HG03442 (cell line): ENCODE results near the gene WSCD1.

Source experiments
- ATAC-seq: cut with Tn5 transposase; IDR thresholded peaks from one replicate; pipeline ENCODE4 v1.9.1; 2021; ENCODE audit warnings: mild to moderate bottlenecking, moderate library complexity; ENCODE audit not compliant: unreplicated experiment

Gene WSCD1

DNA sequence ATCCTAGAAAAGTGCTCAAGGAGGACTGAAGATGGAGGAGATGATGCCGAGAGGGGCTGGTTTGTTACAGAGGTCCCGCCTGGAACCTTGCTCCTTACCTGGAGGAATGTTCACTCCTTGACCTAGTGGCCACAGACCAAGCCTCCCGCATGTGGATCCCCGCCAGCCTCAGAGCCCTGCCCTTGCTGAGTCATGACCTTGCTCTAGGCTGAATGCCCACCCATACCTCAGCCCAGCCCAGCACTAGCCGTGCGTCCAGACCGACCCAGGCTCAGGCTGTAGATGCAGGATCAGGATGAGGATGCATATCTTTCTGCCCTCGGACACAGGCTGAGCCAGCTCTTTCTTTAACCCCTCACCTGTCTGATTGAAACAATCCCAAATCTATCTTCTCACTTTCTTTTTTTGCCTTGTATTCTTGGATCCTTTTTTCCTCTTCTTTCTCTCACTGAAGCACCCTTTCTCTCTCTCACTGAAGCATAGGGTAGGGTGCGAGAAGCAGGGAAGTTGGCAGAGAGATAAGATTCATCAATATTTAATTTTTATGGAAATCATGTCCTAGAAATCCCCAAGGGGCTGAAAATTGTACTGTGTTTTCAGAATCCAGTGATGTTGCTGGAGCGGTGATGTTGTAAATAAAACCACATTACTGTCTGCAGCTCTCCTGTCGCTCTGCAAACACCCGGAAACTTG, 34.9 kb downstream of the WSCD1 start:
- no peak for ATAC-seq

DNA sequence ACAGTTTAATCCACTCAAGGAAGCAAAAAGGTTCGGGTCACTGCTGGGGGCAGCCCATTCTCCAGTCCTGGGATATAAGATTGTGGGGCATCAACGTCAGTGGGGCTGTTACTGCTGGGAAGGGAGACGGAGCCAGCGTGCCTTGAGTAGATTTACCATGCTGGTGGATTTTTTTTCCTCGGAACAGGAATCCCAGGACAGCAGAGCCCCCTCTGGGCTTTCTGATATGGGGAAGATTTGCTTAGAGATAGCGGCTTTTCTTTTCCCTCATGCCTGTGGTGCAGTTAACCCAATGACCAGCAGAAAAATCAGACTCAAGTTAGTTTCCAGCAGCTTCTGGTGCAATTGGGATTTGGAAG, 35.4 kb downstream of the WSCD1 start:
- no peak for ATAC-seq

DNA sequence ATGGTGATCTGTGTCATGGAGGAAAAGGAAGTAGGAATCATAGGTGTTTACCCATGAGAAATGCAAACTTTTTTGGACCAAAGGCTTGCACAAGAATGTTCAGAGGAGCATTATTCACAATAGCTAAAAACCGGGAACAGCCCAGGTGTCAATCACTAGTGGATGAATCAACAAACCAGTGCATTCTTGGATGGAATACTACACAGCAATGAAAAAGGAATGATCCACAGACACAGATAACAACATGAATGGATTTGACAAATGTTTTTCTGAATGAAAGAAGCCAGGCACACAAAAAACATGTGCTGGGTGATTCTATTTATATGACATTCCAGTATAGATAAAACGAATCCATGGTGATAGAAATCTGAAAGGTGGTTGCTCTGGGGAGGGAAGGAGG, 36.0 kb downstream of the WSCD1 start:
- no peak for ATAC-seq

DNA sequence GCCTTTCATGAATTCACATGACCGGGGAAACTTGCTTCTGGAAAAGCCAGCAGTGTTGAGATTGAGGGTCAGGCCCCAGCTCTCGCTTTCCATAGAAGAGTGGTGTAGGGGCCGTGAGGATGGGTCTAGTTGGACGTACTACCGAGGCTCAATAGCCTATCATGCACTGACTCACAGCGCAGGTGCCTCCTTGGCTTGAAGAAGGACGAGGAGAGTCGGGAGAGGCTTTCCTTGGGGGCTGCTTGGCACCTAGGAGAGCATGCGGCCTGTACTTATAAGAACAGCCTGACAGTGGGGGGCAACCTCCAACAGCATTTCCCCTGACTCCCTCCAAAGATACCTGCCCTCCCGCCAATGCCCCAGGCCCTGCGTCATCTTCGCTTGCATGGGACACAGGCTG, 37.6 kb downstream of the WSCD1 start:
- ATAC-seq, result no peak

DNA sequence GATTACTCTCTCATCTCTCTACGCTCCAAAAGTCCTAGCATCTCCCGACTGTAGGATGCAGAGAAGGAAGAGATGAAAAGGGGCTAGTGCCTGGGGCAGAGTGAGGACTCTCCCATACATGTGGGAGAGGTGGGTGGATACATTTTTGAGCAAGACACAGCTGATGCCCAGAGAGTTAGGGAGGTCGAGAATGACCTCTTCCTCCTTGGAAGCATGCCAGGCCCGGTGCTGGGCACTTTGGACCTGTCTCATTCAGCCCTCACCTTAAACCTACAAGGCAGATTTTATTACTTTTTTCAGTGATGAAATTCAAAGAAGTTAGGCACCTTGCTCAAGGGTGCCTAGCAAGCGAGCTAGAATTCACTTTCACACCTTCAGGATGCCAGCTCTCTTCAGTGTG, 38.2 kb downstream of the WSCD1 start:
- no peak for ATAC-seq

DNA sequence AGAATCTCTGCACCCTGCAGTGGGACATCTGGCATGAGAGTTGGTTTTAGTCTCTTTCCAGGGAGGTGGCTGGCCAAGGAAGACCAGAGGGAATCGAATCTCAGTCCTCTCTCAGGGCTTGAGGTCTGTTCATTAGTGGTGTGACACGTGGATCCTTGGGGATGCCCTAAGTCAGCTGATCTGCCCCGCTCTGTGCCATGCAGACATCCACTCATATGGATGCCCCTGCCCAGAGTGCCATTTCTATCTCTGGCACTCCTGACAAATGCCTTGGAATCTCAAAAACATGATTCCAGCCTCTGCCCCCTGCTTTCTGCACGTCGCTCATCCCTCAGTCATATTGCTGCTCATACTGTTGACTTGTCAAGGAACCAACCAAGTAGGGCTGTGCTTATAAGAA, 38.8 kb downstream of the WSCD1 start:
- ATAC-seq, result no peak

DNA sequence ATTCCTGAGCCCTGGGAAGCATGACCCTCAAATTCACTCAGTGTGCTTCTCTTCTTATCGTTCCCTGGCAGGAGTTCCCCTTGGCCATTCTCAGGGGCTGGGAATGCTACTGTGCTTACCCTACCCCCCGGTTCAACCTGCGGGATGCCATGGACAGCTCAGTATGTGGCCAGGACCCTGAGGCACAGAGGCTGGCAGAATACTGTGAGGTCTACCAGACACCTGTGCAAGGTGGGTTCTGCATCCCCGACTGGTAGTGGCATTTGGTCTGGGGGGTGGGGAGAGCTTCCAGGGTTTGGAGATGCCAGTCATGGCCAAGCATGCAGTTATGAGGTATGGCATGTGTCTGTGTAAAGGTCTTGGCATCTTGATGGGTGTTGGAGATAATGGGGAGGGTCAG, 39.4 kb downstream of the WSCD1 start:
- ATAC-seq, result no peak

DNA sequence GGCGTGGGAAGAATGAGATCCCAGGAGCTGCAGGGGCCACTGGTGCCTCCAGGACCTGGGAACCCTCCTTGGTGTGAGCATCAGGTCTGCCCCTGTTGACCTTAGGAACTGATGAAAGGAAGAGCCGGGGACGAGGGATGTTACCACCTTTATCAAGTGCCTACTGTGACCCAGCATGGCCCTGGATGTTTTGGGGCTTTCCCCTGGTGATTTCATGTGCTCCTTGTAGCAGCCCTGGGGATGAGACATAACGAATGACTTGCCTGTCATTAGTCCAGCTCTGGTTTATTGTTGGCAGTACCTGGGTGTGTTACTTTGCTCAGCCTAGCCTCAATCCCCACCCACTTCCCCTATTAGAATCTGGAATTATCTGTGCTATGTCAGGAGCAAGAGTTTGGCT, 39.9 kb downstream of the WSCD1 start:
- no peak for ATAC-seq

DNA sequence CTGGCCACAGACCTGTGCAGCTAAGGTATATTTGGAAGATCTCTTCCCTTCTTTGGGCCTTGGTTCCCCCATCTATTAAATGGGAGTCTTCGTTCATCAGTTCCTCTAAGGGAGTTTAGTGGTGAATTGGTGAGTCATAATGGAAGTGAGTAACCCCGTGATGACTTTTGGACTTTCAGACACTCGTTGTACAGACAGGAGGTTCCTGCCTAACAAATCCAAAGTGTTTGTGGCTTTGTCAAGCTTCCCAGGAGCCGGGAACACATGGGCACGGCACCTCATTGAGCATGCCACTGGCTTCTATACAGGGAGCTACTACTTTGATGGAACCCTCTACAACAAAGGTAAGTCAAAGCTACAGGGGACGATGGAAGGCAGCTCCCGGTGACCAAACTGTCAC, 40.4 kb downstream of the WSCD1 start:
- no peak for ATAC-seq

DNA sequence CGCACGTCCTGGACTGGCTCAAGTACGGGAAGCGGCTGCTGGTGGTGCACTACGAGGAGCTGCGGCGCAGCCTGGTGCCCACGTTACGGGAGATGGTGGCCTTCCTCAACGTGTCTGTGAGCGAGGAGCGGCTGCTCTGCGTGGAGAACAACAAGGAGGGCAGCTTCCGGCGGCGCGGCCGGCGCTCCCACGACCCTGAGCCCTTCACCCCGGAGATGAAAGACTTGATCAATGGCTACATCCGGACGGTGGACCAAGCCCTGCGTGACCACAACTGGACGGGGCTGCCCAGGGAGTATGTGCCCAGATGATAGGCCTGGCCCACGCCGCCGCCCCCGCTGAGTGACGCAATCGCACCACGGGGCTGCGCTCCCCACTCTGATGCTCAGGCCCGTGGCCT, 50.2 kb downstream of the WSCD1 start:
- ATAC-seq, result no peak

DNA sequence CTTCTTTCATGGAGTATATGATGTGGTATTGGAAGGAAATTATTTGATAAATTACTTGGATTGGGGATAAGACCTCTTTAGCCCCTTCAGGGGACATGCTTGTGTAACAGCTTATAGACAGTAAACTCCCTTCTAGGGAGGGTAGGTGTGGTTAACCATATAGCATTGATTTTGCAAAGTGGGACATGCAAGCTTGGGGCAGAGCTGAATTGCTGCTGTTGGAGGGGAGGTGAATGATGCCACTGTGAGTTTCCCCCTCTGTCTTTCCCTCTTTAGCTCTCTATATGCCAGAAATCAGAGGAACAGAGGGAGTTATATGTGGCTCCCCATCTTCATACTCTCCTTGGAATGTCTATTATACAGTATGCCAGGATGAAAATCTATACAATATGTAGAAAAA, 54.7 kb downstream of the WSCD1 start:
- no peak for ATAC-seq

DNA sequence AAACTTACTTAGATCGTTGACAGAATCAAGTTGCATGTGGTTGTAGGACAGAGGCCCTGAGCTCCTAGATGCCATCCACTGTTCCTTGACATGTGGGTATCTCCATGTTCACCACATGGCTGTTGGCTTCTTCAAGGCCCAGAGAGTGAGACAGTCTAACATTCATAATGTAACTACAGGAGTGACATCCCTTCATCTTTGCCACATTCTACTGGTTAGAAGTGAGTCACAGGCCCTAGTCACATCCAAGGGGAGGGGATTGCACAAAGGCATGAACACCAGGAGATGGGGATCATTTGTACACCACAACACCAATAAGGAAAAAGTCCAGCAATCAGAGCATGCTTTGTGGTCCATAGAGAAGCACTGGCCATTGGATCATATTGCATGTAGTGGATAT, 56.6 kb downstream of the WSCD1 start:
- no peak for ATAC-seq

DNA sequence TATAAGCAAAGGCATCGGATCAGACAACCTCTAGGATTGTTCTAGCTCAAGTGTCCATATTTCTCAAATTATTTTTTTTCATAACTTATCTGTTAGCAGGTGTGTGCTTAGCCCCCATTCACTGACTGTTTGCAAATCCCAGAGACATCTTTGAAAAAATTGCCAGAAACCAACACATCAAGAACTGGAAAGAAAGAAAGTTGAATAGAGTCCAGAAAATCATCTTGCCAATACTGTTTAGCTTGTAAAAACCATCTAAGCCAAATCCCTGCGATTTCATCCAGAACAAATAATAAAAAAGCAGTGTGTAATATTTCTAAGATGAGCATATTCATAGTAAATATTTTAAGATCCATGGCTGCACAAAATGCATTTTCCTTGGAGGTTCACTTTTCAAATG, 64.5 kb downstream of the WSCD1 start:
- ATAC-seq, result no peak

DNA sequence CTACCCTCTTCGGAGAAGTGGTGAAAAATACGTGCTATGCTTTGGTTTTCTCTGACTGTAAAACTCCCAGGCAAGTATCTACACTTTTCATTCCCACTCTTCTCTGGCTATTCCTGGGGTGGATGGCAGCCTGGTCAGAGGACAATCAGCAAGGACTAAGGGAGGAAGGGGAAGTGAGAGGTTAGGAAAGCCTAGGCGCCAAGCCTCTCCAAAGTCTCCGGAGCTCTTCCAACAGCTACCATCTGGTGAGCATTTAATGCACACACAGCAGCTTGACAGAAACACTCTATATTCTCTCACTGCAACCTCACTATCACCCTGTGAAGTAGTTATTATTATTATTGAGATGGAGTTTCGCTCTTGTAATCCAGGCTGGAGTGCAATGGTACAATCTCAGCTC, 65.1 kb downstream of the WSCD1 start:
- ATAC-seq, result no peak

DNA sequence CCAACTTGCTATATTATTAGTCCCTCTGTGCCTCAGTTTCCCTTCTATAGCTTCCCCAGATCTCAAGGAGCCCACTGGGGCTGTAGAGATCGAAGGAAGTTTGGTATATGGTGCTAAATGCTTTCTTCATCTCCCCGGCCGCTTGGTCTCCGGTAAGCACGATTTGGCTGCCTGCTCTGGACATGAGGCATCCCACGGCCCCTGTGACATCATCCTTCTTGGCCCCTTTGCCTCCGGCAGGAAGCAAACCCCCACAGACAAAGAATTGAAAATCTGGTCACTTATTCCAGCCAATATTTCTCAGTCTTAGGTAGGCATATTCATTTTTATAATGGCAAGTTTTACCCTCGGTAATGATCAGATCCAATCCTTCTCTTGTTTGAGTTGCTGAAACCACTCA, 65.8 kb downstream of the WSCD1 start:
- no peak for ATAC-seq

DNA sequence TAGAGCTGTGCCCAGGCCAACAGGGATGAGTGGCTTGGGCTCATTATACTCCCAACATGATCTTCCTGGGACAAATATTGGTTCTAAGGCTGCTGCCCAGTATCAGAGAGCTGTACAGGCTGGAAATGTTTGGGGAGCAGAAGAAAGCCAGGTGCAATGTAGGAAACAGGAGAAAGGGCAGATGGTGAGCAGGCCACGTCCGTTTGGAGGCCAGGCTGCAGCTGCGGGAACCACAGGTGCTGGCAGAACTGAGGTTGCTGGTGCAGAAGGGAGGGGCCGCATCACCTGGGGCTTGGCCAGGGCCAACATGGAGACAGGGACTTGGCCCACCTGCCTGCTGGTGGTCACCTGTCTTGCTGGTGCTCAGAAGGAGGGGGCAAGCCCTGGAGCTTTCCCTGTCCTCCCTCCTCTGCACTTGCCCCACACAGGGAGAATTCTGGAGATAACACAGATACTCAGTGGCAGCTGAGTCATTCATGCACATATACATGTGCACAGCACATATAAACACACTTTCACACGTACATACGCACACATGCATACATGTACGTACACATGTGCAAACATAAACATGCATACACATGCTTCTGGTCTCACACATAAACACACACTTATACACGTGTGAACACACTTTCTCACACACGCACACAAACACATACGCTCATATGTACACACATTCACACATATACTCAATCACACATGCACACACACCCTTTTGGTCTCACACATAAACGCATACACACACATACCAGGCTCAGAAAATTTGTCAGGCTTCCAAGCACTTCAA, 67.7 kb downstream of the WSCD1 start:
- no peak for ATAC-seq

DNA sequence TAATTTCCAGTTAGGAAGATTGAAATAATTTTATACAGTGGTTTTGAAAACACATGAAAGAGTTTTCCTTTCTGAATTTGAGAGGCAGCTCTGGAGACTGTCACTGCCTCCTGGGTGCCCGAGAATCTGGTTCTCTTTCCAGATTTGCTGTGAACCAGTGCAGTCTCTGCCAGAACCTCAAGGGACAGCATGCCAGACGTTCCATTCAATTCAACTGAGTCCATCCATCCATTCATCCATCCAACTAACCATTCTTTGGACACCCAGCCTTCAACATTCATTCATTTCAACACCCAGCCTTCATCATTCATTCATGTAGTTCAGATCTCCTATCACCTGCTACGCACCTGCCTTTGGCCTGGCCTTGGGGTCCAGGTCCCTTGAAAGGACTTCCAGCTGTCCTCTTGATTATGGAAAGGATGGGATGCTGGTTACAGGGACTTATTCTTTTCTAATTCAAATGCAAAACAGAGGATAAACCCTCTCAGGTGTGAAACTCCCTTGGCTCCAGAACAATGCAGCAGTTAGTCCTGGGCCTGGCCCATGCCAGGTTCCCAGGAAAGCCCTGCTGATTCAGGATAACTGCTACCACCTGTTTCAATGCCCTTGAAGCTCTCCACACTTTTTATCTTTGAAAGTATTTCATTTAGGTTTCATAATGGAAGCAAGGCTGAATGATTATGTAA, 68.7 kb downstream of the WSCD1 start:
- no peak for ATAC-seq

DNA sequence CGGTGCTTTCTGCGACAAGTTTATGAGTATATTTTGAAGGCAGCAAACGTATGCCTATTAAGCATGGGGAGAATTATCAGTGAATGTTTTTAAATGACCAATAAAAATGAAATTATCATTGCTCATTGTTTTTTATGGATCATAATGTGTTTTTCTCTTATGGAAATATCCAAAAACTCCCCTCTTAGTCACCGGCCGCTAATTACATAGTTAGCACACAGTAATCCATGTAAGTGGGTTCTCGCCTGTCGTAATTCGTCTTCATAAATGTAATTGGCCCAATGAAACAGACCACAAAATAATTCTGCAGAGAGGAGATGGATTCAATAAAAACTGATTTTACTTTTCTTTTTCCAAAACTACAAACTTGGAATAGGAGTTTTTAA, 69.3 kb downstream of the WSCD1 start:
- ATAC-seq, result no peak

DNA sequence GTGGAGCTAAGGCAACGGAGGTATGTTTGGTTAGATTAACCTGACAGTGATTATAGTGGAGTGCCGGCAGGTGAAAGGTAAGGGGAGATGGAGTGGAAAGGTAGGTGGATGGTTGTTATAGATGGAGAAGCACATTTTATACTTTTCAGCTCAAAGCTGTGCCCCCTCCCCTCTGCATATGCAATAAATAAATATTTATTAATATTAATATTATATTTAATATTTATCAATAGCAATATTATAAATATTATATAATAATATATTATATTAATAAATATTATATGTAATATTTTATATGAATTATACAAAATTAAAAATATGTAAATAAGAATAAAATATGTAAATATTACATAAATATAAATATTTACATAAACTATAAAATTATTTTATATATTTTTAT, 70.0 kb downstream of the WSCD1 start:
- ATAC-seq, result no peak

DNA sequence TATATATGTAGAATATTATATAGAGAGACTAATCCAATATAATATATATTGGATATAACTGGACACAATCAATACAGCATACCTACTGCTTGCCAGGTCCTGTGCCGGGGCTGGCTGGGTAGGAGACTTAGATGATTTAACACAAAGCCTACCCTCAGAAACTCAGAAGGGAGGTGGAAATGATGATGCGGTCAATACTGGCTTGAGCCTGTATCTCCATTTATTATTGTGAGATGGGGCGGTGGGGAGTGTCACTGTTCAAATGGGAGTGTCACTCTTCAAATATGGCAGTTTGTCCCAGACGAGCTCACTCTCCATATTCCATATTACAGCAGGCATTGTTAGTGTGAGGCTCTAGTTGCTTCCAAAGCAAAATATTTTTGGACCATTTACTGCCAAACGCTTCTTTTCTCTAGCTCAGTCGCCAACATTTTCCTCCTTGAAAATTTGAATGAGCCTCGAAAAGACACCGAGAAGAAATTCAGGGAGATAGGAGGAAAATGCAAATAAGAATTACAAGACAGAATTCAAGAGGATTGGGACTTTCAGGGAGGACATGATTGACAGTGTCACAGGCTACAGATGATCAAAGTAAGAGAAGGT, 70.7 kb downstream of the WSCD1 start:
- ATAC-seq, result no peak

DNA sequence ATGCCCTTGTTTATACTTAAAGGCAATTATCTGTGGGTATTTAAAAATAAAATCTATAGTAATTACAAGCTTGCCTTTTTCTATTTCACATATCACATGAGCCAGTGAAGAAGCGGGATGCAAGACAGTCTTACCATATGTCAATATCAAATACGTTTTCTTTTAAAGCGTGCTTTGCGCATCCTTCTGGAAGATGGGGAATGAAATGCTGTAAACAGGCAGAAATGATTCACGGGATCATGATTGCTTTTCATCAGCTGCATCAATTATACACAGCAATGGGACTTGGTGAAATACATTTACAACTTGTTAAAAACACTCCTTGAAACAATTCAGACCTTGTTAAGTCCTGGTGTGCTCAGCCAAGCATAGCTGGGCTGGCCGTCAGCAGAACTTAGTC, 72.5 kb downstream of the WSCD1 start:
- ATAC-seq, result no peak

DNA sequence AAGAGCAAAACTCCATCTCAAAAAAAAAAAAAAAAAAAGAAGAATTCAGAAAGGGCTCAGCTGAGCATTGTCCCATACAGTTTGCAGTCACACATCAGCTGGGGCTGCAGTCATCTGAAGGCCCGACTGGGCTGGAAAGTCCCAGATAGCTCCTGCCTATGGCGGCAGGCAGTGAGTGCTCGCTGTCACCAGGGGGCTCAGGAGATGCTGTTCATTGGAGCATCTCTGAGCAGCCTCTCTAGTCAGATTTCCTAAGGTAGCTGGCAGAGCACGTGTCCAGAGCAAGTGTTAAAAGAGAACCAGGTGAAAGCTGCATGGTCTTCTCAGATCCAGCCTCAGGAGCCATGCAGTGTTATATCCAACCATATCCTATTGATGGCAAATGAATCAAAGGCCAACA, 75.8 kb downstream of the WSCD1 start:
- ATAC-seq, result no peak
